PC-9 (cell line): ENCODE data around the gene KRT38. TPM values are rescaled to one million over a fixed set of nuclear protein-coding genes. Genes with fewer than 3 reads are reported as not detected.

Source experiments
- BruUV-seq: library from RNA; stranded (reverse); fragments of 400-500 nt; replicated peaks from 2 replicates; lab custom pipeline; 2021; lab: Mats Ljungman, UMichigan
- CTCF ChIA-PET: fragments of 300-600 bp; sonication (Branson Sonifier 250); formaldehyde crosslinking; loops from one replicate; lab custom pipeline; 2022; ENCODE audit warnings: antibody characterized with exemption; lab: Charles Lee
- POLR2A ChIA-PET: fragments of 300-600 bp; sonication (Branson Sonifier 250); formaldehyde crosslinking; loops from one replicate; lab custom pipeline; 2022; ENCODE audit warnings: antibody characterized with exemption; ENCODE audit not compliant: unreplicated experiment; lab: Charles Lee
- DNase-seq, 2 experiments: peaks; one replicate each; pipeline versions ENCODE4 v3.0.0 to v3.0.0-alpha.2; 2015 to 2022; ENCODE audit warnings: mixed read lengths in 1 of 2
- H2AFZ ChIP-seq: fragments of 200-600 bp; sonication (generic); 2 replicates; pipeline ENCODE4 v1.8.1; 2017; ENCODE audit warnings: antibody characterized with exemption
- H3F3A ChIP-seq: fragments of 200-600 bp; sonication (generic); 2 replicates; pipeline ENCODE4 v1.8.1; 2017; ENCODE audit warnings: antibody characterized with exemption, mild to moderate bottlenecking, low read depth; ENCODE audit not compliant: insufficient read depth
- H3K27ac ChIP-seq: fragments of 200-600 bp; sonication (generic); 2 replicates; pipeline ENCODE4 v1.6.1; 2016; ENCODE audit warnings: mixed run types
- H3K27me3 ChIP-seq: fragments of 200-600 bp; sonication (generic); 2 replicates; pipeline ENCODE4 v1.6.1; 2016; ENCODE audit warnings: low read depth, mixed run types; ENCODE audit not compliant: insufficient read depth
- H3K36me3 ChIP-seq: fragments of 200-600 bp; sonication (generic); 2 replicates; pipeline ENCODE4 v1.6.1; 2016; ENCODE audit warnings: low read depth, mixed run types
- H3K4me1 ChIP-seq: fragments of 200-600 bp; sonication (generic); replicated peaks from 2 replicates; pipeline ENCODE4 v1.6.1; 2016; ENCODE audit warnings: mixed run types; ENCODE audit not compliant: insufficient read depth
- H3K4me2 ChIP-seq: fragments of 200-600 bp; sonication (generic); 2 replicates; pipeline ENCODE4 v1.6.1; 2017; ENCODE audit warnings: mixed run types
- H3K4me3 ChIP-seq: fragments of 200-600 bp; sonication (generic); 2 replicates; pipeline ENCODE4 v1.6.1; 2016; ENCODE audit warnings: mixed run types
- H3K79me2 ChIP-seq: fragments of 200-600 bp; sonication (generic); 2 replicates; pipeline ENCODE4 v1.6.1; 2017; ENCODE audit warnings: low read depth, mixed run types
- H3K9me2 ChIP-seq: fragments of 200-600 bp; sonication (generic); 2 replicates; pipeline ENCODE4 v1.8.1; 2017; ENCODE audit warnings: mild to moderate bottlenecking; ENCODE audit not compliant: insufficient read depth
- H3K9me3 ChIP-seq: fragments of 200-600 bp; sonication (generic); 2 replicates; pipeline ENCODE4 v1.8.1; 2016; ENCODE audit warnings: low read depth; ENCODE audit not compliant: insufficient read depth
- H4K20me1 ChIP-seq: fragments of 200-600 bp; sonication (generic); 2 replicates; pipeline ENCODE4 v1.8.1; 2017; ENCODE audit not compliant: insufficient read depth
- CTCF ChIP-seq: fragments of 200-600 bp; sonication (generic); conservative IDR thresholded peaks from 2 replicates; pipeline ENCODE4 v1.6.1; 2017; ENCODE audit warnings: mixed run types, antibody characterized with exemption, mild to moderate bottlenecking, moderate library complexity
- EZH2 ChIP-seq: fragments of 200-600 bp; sonication (generic); IDR thresholded peaks from 2 replicates; pipeline ENCODE4 v1.8.0; 2017; ENCODE audit warnings: antibody characterized with exemption, low read depth
- intact Hi-C: fragments of 100-400 bp; cut with micrococcal nuclease; formaldehyde crosslinking; loops from one replicate; pipeline ENCODE4 v1.10.0; 2022; ENCODE audit not compliant: unreplicated experiment
- total RNA-seq: library from RNA; stranded (reverse); gene quantifications from 2 replicates; pipeline ENCODE4 v1.2.3, GENCODE V29; 2021

The KRT38 gene
- total RNA-seq, 1 experiment from 2014 or later: not detected

DNA sequence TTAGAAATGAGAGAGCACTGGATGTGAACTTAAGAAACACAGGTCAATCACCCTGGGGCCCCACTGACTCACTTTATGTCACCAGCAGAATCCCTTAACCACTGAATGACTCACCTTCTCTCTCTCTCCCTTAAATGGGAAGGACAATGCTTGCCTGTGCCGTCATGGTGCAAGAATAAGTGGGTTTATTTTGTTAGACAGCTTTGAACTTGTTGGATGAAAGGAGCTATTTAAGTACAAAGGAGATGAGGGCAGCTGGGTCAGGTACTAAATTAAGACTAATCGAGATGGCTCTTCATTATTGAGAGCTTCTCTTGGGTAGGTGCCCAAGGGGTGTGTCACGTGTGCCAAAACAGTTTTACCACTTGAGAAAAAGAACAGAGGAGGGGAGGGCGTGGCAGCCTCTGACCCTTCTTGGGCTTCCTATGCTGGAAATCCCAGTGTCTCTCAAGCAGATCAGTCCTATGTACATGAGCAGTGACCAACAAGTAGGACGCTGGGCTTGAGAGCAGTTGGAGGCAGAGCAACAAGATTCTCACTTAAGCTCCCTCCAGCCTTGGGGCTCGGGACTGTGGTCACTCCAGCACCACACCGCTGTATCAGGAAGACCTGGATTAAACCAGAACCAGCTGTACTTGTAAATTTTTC lies 36.6 kb downstream of the KRT38 start:
- no peaks in the 10 kb centered on the region for H3K9me2 ChIP-seq
- no peaks in the 10 kb centered on the region for H3K36me3 ChIP-seq
- TF ChIP-seq CTCF (no peak), EZH2 (no peak)
- H3K4me2 ChIP-seq: peak overlapping the region; percentile 58
- no peak overlapping the region for H2AFZ ChIP-seq
- peaks cover 48% of the 10 kb centered on the region for H3K4me1 ChIP-seq
- H3K27ac ChIP-seq: peak overlapping the region; percentile 89
- ChIA-PET POLR2A (interaction anchor here (0.6 to 1.6 kb wide), 4 partner anchors 12 to 89 kb away, joined by 3 to 9 read pairs (median 4); partner anchors contain the start of gene KRT34), CTCF (interaction anchor here (0.6 to 2.6 kb wide), 4 partner anchors 14 to 152 kb away, joined by 7 to 14 read pairs (median 8); no protein-coding TSS in a partner anchor)
- H3K4me3 ChIP-seq: no peak overlapping the region
- TSS peak; percentile 86 for BruUV-seq
- H4K20me1 ChIP-seq: no peaks in the 10 kb centered on the region
- no peaks in the 10 kb centered on the region for H3K9me3 ChIP-seq
- H3K79me2 ChIP-seq: no peaks in the 10 kb centered on the region
- DNase-seq: peak; percentile 66 to 97
- no peaks in the 10 kb centered on the region for H3K27me3 ChIP-seq
- peaks cover 32% of the 10 kb centered on the region for H3F3A ChIP-seq
- intact Hi-C loops: loop anchor here (5.0 kb wide), 3 partner anchors 67 to 497 kb away; no protein-coding TSS in a partner anchor

DNA sequence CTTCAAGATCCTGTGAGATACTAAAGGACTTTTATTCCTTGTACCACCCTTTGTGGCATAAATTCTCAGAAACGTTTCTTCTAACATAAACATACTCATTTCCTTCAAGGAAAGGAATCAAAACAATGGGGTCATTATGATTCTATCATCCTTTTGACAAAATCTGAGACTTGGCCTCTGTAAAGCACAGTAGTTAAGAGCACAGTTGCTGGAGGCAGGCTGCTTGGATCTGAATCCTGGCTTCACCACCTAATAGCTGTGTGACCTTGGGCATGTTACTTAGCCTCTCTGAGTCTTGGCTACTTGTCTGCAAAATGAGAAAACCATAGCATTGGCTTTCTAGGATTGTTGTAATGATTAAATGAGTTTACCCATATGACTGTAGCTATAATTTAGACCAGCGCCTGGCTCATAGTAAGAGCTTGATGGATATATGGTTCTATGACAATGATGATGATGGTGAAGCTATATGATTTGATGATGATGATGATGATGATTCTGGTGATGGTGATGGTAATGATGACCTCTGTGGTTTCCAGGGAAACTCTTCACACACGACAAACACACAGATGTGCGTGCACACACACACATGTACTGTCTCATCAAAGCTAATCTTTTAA lies 37.3 kb downstream of the KRT38 start:
- TF ChIP-seq EZH2: no peak
- TF ChIP-seq CTCF: no peak
- ChIA-PET POLR2A (interaction anchor here (0.6 to 1.6 kb wide), 4 partner anchors 13 to 709 kb away, joined by 3 to 9 read pairs (median 3); no protein-coding TSS in a partner anchor), CTCF (interaction anchor here (0.6 to 2.6 kb wide), 4 partner anchors 14 to 535 kb away, joined by 3 to 14 read pairs (median 8); no protein-coding TSS in a partner anchor)
- Histone ChIP-seq H3K27me3 (no peaks in the 10 kb centered on the region), H3K4me2 (peak overlapping the region; percentile 11), H3F3A (peaks cover 32% of the 10 kb centered on the region), H3K79me2 (no peaks in the 10 kb centered on the region), H4K20me1 (no peaks in the 10 kb centered on the region), H3K4me1 (peaks cover 48% of the 10 kb centered on the region), H3K36me3 (no peaks in the 10 kb centered on the region), H3K9me3 (no peaks in the 10 kb centered on the region), H3K27ac (peak overlapping the region; percentile 89), H3K9me2 (no peaks in the 10 kb centered on the region), H2AFZ (no peak overlapping the region), H3K4me3 (no peak overlapping the region)
- intact Hi-C loops: loop anchor here (5.0 kb wide), 3 partner anchors 66 to 496 kb away; no protein-coding TSS in a partner anchor
- no TSS peak for BruUV-seq
- DNase-seq: no peak

GRCh38 chr17:41402161-41402560 lies 38.6 kb downstream of the KRT38 start:
- no peaks in the 10 kb centered on the region for H3K27me3 ChIP-seq
- H2AFZ ChIP-seq: no peak overlapping the region
- no peak for TF ChIP-seq CTCF
- no peak for TF ChIP-seq EZH2
- no peak overlapping the region for H3K27ac ChIP-seq
- no peaks in the 10 kb centered on the region for H4K20me1 ChIP-seq
- no peak overlapping the region for H3K4me3 ChIP-seq
- H3K79me2 ChIP-seq: no peaks in the 10 kb centered on the region
- peaks cover 32% of the 10 kb centered on the region for H3F3A ChIP-seq
- H3K36me3 ChIP-seq: no peaks in the 10 kb centered on the region
- no peaks in the 10 kb centered on the region for H3K9me2 ChIP-seq
- no peaks in the 10 kb centered on the region for H3K9me3 ChIP-seq
- ChIA-PET POLR2A (no interaction called here), CTCF (no interaction called here)
- H3K4me1 ChIP-seq: peaks cover 48% of the 10 kb centered on the region
- no TSS peak for BruUV-seq
- DNase-seq: no peak
- intact Hi-C loops: loop anchor here (5.0 kb wide), 3 partner anchors 65 to 495 kb away; no protein-coding TSS in a partner anchor
- no peak overlapping the region for H3K4me2 ChIP-seq
